ENCODE results near the gene PRKRA. TPM values are rescaled to one million over a fixed set of nuclear protein-coding genes. Genes with fewer than 3 reads are reported as not detected.

The PRKRA gene
- total and polyA plus RNA-seq, 9 of the 15 experiments (the other 6 are each of a cell fraction or from before 2014, with no cell fraction given), result 14.1 to 78.1 (median 52.3) TPM

GRCh38 chr2:178413472-178414265 lies 37.3 kb downstream of the PRKRA start:
- intact Hi-C loops (cut with micrococcal nuclease), result loop anchor here (1.0 to 5.0 kb wide), 8 partner anchors 11 to 301 kb away; partner anchors contain the start of genes FKBP7, PJVK, PRKRA and RBM45
- Histone ChIP-seq H3K9ac (ENCODE audit: insufficient read depth in 1 of 2, low read depth in 2 of 2, low read length in 2 of 2) (peak overlapping the region; percentile 85 to 94), H3K9me3 (replicated peaks; ENCODE audit: control insufficient read depth, insufficient read depth, low read depth, low read length) (no peaks in the 10 kb centered on the region), H4K20me1 (replicated peaks; ENCODE audit: control insufficient read depth, insufficient read depth, low read length) (no peaks in the 10 kb centered on the region), H3K27me3 (ENCODE audit: control insufficient read depth in 2 of 2, insufficient read depth in 2 of 2, low read length in 2 of 2) (no peaks in the 10 kb centered on the region), H3K4me2 (ENCODE audit: insufficient read depth, low read length) (peak overlapping the region; percentile 70), H3K9me1 (ENCODE audit: control insufficient read depth, insufficient read depth, low read length) (no peaks in the 10 kb centered on the region), H3K4me3 (peak overlapping the region; percentile 46), H3K79me2 (ENCODE audit: control insufficient read depth, insufficient read depth, low read length) (no peaks in the 10 kb centered on the region), H3K27ac (ENCODE audit: extremely low read depth, low read depth, low read length) (peak overlapping the region; percentile 78), H3K4me1 (replicated peaks in 1 of 2; ENCODE audit: control insufficient read depth in 2 of 2, insufficient read depth in 2 of 2, low read length in 2 of 2) (peaks cover 8 to 11% of the 10 kb centered on the region in 2 experiments; a peak in 4 of 5 replicates), H3K36me3 (ENCODE audit: control insufficient read depth, insufficient read depth, low read length) (no peaks in the 10 kb centered on the region), H2AFZ (ENCODE audit: low read depth, low read length) (peak overlapping the region; percentile 92)
- peak; percentile 70 for FAIRE-seq
- ChIA-PET CTCF (ENCODE audit: low intra/inter-chr PET ratio) (interaction anchor here (0.6 to 2.4 kb wide), 5 partner anchors 17 to 302 kb away, joined by 3 to 17 read pairs (median 8); partner anchors contain the start of gene RBM45), POLR2A (interaction anchor here (0.5 to 3.7 kb wide), 15 partner anchors 10 to 355 kb away, joined by 3 to 41 read pairs (median 5); partner anchors contain the start of genes PJVK, PRKRA and RBM45)
- ATAC-seq, result peak; percentile 90
- in situ Hi-C loops (cut with MboI), result no loop called here
- DNase-seq (ENCODE audit: extremely low read depth in 1 of 4, low spot score in 3 of 4), result peak; percentile 71 to 87 (median 74)
- 1% methylated on average over 45 of the region's 45 CpGs for WGBS (ENCODE audit: insufficient coverage, low coverage, missing lambda C conversion rate)
- BruUV-seq (replicated peaks), result no TSS peak
- TF ChIP-seq ZNF583 (CRISPR knock-in tag; IDR thresholded peaks at IDR 0.05) (0 out of 2 replicates have a peak, but pooled peaks have one; percentile 58), PTBP1 (IDR thresholded peaks at IDR 0.05; ENCODE audit: low read depth, low read length) (0 out of 2 replicates have a peak, but pooled peaks have one; percentile 69), ZNF830 (CRISPR knock-in tag; IDR thresholded peaks at IDR 0.05) (0 out of 2 replicates have a peak, but pooled peaks have one; percentile 42), ARID3A (IDR thresholded peaks at IDR 0.05; ENCODE audit: borderline replicate concordance, low read depth, low read length) (no peak), BACH1 (tag; IDR thresholded peaks at IDR 0.05) (0 out of 2 replicates have a peak, but pooled peaks have one; percentile 12), RBM22 (IDR thresholded peaks at IDR 0.05; ENCODE audit: low read depth, low read length, poor library complexity, severe bottlenecking) (no peak), EHMT2 (IDR thresholded peaks at IDR 0.05) (no peak), ZC3H4 (CRISPR knock-in tag; IDR thresholded peaks at IDR 0.05; ENCODE audit: borderline replicate concordance) (no peak), RBM14 (IDR thresholded peaks at IDR 0.05; ENCODE audit: borderline replicate concordance, insufficient read depth, low read depth, low read length) (no peak), CBX3 (IDR thresholded peaks at IDR 0.05; ENCODE audit: borderline replicate concordance in 1 of 2, low read length in 2 of 2) (peak in 1 of 2 experiments; percentile 5; a peak in 1 of 3 replicates), NFIC (IDR thresholded peaks at IDR 0.05) (peak; percentile 7), EP300 (IDR thresholded peaks at IDR 0.05; ENCODE audit: low read length) (peak; percentile 18; the same call in 1 of the 2 replicates), ATF4 (CRISPR knock-in tag; IDR thresholded peaks at IDR 0.05) (no peak), MNT (conservative IDR thresholded peaks at IDR 0.05) (peak in 1 of 2 experiments; percentile 63; a peak in 2 of 4 replicates), NCOA2 (IDR thresholded peaks at IDR 0.05; ENCODE audit: partially characterized antibody in 2 of 2) (peak in 1 of 2 experiments; percentile 95), FOXM1 (IDR thresholded peaks at IDR 0.05; ENCODE audit: low read depth) (0 out of 2 replicates have a peak, but pooled peaks have one; percentile 2), FOXM1 (CRISPR knock-in tag; IDR thresholded peaks at IDR 0.05; ENCODE audit: low read depth) (no peak; the same call in 1 of the 2 replicates)

Data from K562 (cell line).